COLO668 (cell line): Measurements from ENCODE around the gene FOXO6.

Experiments used
- DNase-seq: peaks from one replicate; lab custom pipeline; 2025; ENCODE audit not compliant: unreplicated experiment; lab: John Stamatoyannopoulos, UW

FOXO6 gene

GRCh38 chr1:41365772-41366454, 4.7 kb downstream of the FOXO6 start:
- peak; percentile 84 for DNase-seq

- peak; percentile 90 for DNase-seq
These were observed 5.4 kb downstream of the FOXO6 start for GRCh38 chr1:41366455-41367287.

- peak; percentile 53 for DNase-seq
These were observed 6.0 kb downstream of the FOXO6 start for GRCh38 chr1:41367288-41367642.

GRCh38 chr1:41368366-41368765, 7.1 kb downstream of the FOXO6 start:
- DNase-seq: peak; percentile 52

GRCh38 chr1:41368801-41369200, 7.6 kb downstream of the FOXO6 start:
- DNase-seq: no peak

GRCh38 chr1:41369531-41369930, 8.3 kb downstream of the FOXO6 start:
- no peak for DNase-seq

- DNase-seq: no peak
These were observed 9.0 kb downstream of the FOXO6 start for GRCh38 chr1:41370225-41370624.

- DNase-seq: no peak
These were observed 9.7 kb downstream of the FOXO6 start for GRCh38 chr1:41370756-41371420.

- peak; percentile 100 for DNase-seq
These were observed 10.7 kb downstream of the FOXO6 start for GRCh38 chr1:41371630-41372599.

GRCh38 chr1:41372600-41372993, 11.4 kb downstream of the FOXO6 start:
- no peak for DNase-seq

- DNase-seq: no peak
These were observed 12.1 kb downstream of the FOXO6 start for GRCh38 chr1:41373373-41373772.

GRCh38 chr1:41374711-41375110, 13.5 kb downstream of the FOXO6 start:
- DNase-seq: no peak

- DNase-seq: peak; percentile 76
These were observed 16.2 kb downstream of the FOXO6 start for GRCh38 chr1:41377397-41377796.

GRCh38 chr1:41378222-41378621, 17.0 kb downstream of the FOXO6 start:
- DNase-seq: no peak

- peak; percentile 67 for DNase-seq
These were observed 17.9 kb downstream of the FOXO6 start for GRCh38 chr1:41378999-41379737.

- peak; percentile 85 for DNase-seq
These were observed 18.5 kb downstream of the FOXO6 start for GRCh38 chr1:41379738-41380130.

- DNase-seq: peak; percentile 57
These were observed 19.0 kb downstream of the FOXO6 start for GRCh38 chr1:41380195-41380594.

GRCh38 chr1:41380979-41381691, 19.9 kb downstream of the FOXO6 start:
- DNase-seq: peak; percentile 98

GRCh38 chr1:41381692-41382479, 20.7 kb downstream of the FOXO6 start:
- peak; percentile 90 for DNase-seq
